Renal cortex interstitium (tissue), 15 donors: ENCODE measurements around the gene FER. TPM values are rescaled to one million over a fixed set of nuclear protein-coding genes. Genes with fewer than 3 reads are reported as not detected.
"Not testable (repeated sequence)": the region's sequence is repeated elsewhere in the genome, so short reads cannot be mapped to it uniquely, and the experiment has no call there.

Experiments used
- DNase-seq, 11 donors: peaks; one replicate each; pipeline ENCODE4 v3.0.0-alpha.2; 2013; ENCODE audit warnings: low read depth in 9 of 11, low spot score in 4 of 11; ENCODE audit errors: extremely low read depth in 1 of 11
- long read RNA-seq, 16 experiments: transcript quantifications; one replicate each; lab custom pipeline, GENCODE V29; 2026
- polyA plus RNA-seq, 3 donors: library from polyadenylated mRNA; unstranded; fragments of 120-200 nt; gene quantifications; one replicate each; pipeline ENCODE4 v1.2.1, GENCODE V29; 2013; ENCODE audit not compliant: insufficient read length in 3 of 3

FER gene
- 10 to 100 TPM; 17.0 to 19.0 (median 18.0) TPM for polyA plus RNA-seq
- long read RNA-seq, donor 1: 0 reads
- long read RNA-seq, donor 2: 0 reads
- long read RNA-seq, donor 3, partial matches to known transcripts: 0 of 1 reads
- long read RNA-seq, donor 3, other reads (novel, unspliced or antisense): 0 of 1 reads
- long read RNA-seq, donor 4: 0 reads
- long read RNA-seq, donor 5: 0 reads
- long read RNA-seq, donor 6: 0 reads
- long read RNA-seq, donor 7: 0 reads
- long read RNA-seq, donor 8: 0 reads
- long read RNA-seq, donor 9: 0 reads
- long read RNA-seq, donor 10: 0 reads
- long read RNA-seq, donor 11: 0 reads
- long read RNA-seq, donor 12: 0 reads
- long read RNA-seq, donor 13: 0 reads
- long read RNA-seq, donor 14: 0 reads
- long read RNA-seq, donor 15: 0 reads
- long read RNA-seq, donor 16, partial matches to known transcripts: 0 of 1 reads
- long read RNA-seq, donor 16, other reads (novel, unspliced or antisense): 0 of 1 reads

- peak in 8 of 11 donors; percentile 16 to 65 (median 50) for DNase-seq
Measured at GRCh38 chr5:108747774-108748400, at the start of gene FER. TSS of gene FER (plus strand) at chr5:108747897. CDS start at chr5:108798183, 50,286 bp downstream.

DNA sequence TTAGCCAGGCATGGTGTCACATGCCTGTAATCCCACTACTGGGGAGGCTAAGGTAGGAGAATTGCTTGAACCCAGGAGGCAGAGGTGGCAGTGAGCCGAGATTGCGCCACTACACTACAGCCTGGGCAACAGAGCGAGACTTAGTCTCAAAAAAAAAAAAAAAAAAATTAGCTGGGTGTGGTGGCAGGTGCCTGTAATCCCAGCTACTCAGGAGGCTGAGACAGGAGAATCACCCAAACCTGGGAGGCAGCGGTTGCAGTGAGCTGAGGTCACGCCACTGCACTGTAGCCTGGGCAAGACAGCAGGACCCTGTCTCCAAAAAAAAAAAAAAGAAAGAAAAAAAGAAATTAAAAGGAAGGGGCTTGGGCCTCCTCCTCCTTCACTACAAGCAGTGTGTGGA, 47.3 kb upstream of the FER start:
- DNase-seq: not testable (repeated sequence)

DNA sequence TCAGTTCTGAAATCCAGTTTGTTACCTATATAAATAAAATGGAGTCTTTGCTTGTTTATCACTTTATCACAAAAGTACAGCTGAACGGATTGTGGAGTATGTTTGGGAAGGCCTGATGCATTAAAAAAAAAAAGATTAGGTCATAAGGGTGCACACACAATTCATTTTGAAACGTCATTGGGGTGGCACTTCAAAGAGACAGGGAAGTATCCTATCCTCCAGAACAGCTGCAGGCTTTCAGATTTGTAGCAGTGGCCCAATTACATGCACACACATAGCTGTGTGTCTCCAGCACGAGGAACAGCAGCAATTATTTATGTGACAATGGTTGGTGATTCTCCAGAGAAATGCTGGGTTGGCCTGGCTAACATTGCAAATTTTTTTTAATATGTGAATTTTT, 46.8 kb upstream of the FER start:
- DNase-seq: peak in 6 of 11 donors; percentile 9 to 43 (median 31)

DNA sequence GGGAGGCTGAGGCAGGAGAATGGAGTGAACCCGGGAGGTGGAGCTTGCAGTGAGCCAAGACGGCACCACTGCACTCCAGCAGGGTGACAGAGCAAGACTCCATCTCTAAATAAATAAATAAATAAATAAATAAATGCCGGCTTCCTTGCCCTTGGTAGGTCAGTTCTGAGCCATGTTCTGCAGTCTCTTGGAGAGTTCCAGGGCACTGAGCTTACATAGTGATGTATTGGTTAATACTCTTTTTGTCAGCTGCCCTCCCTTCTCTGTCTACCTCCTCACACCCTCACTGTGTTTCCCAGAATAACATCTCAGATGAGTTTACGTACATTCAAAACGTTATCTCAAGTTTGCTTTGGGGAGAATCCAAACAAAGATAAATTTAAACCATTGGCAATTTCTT, 45.2 kb upstream of the FER start:
- no peak for DNase-seq

- no peak for DNase-seq
Measured at GRCh38 chr5:108703313-108703712, 44.4 kb upstream of the FER start.

- no peak for DNase-seq
Measured at GRCh38 chr5:108707141-108707540, 40.6 kb upstream of the FER start.

- no peak for DNase-seq
Measured at GRCh38 chr5:108711898-108712297, 35.8 kb upstream of the FER start.

DNA sequence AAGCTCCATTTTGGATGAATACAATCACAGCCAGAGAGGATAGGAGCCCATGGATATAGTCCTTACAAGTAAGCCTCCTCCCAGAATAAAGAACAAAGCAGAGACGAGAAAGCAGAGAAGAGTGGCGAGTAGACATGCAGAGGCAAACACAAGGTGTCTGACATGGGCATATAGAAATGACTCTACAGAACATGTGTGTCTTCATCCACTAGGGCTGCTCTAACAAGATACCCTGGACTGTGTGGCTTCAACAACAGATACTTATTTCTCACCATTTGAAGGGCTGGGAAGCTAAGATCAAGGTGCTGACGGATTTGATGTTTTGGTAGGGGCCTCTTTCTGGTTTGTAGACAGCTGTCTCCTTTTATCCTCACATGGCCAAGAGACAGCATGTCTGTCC, 32.3 kb upstream of the FER start:
- DNase-seq: no peak

- no peak for DNase-seq
Measured at GRCh38 chr5:108720391-108720790, 27.3 kb upstream of the FER start.

GRCh38 chr5:108726446-108727235, 21.1 kb upstream of the FER start:
- DNase-seq: no peak

- peak in 9 of 11 donors; percentile 23 to 49 (median 42) for DNase-seq
Measured at GRCh38 chr5:108727236-108727650, 20.5 kb upstream of the FER start.

GRCh38 chr5:108727651-108728565, 19.8 kb upstream of the FER start:
- peak; percentile 71 to 91 (median 86) for DNase-seq

DNA sequence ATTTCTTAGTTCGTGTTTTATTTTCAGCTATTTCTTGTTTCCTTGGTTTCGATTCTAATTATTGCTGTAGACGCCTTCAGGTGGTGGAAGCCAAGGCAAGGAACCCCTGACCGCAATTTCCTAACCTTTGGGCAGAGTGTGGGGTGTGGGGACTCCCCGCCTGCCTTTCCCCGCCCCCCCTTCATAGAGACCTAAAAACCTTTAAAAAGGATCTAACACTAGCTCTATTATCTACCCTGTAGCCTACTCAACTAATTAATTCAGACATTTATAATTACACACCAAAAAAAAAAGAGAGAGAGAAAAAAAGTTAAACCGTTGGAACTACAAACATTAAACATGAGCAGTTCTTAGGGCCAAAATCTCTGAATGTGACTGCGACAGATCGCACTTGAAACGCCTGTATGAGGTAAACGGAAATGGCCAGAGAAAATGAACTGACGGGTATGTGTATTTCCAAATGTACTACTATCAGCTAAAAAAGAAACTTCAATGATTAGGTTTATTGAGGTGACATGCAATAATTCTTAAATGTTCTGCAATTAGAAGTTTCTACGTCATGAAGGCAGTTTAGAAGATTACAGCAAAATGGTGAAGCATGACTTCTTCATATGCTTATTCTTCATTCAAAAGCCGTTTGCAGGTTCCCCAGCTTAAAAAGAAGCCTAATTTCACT, 19.0 kb upstream of the FER start:
- no peak for DNase-seq

DNA sequence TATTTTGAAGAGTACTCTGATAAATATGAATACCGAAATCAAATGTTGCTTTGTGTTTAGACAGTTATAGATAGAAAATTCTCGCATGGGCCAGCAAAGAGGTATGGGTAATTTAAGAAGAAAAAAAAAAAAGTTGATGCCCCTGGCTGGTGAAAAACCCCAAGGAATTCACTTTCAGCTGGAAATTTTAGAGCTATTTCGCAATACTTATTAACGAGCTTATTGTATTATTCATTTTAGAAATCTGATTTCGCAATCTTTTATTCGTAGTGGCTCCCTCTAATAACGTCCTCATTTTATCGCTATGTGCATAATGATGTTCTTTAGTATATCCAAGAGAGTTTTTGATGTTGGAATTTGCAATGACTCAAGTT, 18.5 kb upstream of the FER start:
- no peak for DNase-seq

DNA sequence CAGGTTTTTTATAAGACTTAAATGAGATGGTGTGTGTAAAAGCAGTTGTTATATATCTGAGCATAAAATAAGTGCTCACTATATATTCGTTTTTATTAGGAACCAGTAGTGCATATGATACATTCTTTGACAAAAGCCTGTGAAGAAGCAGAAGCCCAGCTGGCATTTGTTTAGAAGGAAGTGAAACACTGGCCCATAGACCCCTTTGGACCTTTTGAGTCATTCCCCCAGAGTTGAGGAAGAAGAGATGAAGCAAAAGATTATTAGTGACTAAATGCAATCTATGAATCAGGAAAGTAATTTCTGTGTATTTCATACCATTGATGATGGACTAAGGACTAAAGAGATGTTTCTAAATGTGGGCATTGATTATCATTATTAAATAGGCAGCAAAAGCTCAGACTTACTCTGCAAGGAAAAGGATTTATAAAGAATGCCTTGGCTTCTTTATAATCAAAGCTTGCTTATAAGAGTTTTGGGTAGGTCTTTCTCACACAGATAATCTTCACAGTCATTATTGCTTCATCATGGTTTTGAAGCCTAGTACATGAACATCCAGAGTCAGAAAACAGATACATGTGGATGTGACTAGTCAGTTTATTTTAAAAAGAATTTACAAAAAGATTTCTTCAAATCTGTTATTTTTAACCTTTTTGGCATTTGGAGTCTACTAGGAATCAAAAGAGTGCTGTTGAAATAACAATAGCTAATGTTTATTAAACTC, 16.9 kb upstream of the FER start:
- no peak for DNase-seq

DNA sequence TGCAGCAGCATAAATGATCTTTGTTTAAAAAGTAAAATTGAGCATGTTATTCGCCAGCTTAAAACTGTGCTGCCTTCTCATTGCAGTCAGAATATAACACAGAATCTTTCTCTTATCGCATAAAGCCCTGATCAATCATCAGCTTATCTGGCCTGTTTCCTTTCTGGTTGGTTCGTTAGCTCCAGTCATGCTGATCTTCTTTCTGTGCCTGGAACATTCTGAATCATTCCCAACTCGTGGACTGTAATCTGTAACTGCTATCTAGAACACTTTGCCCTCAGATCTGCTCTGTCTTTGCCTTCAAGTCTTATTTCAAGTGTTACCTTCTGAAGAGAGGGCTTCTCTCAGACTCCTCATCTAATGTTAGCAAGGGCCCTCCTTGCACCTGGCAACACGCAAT, 11.9 kb upstream of the FER start:
- DNase-seq: no peak

DNA sequence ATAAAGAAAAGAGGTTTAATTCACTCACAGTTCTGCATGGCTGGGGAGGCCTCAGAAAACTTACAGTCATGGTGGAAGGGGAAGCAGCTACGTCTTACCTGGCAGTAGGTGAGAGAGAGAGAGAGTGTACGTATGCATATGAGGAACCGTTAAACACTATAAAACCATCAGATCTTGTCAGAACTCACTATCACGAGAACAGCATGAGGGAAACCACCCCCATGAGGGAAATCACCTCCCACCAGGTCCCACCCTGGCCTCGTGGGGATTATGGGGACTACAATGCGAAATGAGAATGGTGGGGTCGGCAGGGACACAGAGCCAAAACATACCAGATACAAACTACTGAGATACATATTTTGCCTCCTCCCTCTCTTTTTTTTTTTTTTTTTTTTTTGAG, 10.8 kb upstream of the FER start:
- DNase-seq: no peak

- no peak for DNase-seq
Measured at GRCh38 chr5:108739376-108739775, 8.3 kb upstream of the FER start.
